ENCODE measurements around the gene S100A2. TPM values are rescaled to one million over a fixed set of nuclear protein-coding genes. Genes with fewer than 3 reads are reported as not detected.
A peak's percentile ranks its signal among the peaks of the same experiment; 100 is the strongest.

Gene S100A2
- total RNA-seq, 1 donor from 2014 or later = 0.51 TPM

DNA sequence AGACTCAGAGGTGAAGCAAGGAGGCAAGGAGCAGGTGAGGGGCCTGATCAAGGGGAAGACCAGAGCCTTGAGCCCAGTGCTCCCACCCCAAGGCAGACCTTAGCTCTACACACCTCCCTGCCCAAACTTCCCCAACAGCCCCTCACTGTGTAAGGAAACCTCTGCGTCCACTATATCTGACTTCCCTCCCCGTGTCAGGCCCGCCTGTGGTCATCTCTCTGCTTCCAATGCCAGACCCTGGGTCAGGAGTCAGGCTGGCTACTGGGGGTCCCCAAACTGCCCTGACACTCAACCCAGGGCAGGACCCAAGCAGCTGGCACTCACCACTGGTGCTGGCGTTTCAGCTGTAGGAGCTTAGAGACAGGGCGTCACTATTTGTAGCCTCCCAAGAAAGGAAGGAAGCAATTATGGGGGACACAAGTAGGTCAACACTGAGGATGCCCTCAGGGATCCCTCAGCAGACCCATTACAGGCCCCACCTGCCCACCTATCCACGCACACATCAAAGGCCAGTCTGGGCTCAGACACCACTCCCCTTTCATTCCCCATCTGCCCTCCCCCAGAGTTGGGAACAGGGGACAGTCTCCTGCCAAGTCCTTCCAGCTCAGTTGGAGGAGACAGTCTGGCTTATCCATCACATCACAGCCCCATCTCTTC, 15.8 kb downstream of the S100A2 start:
- H3K36me3 Mint-ChIP-seq = no peaks in the 10 kb centered on the region
- peak overlapping the region; percentile 37 for H3K27ac Mint-ChIP-seq
- no peak for DNase-seq (ENCODE audit: low spot score in 2 of 2, unreplicated experiment in 2 of 2)
- TF ChIP-seq CTCF (IDR thresholded peaks at IDR 0.05; ENCODE audit: unreplicated experiment) = no peak
- no peak overlapping the region for H3K4me3 Mint-ChIP-seq
- H3K9me3 Mint-ChIP-seq = no peaks in the 10 kb centered on the region
- H3K27me3 Mint-ChIP-seq (ENCODE audit: low read depth) = no peaks in the 10 kb centered on the region
- H3K4me1 Mint-ChIP-seq = peaks cover 70% of the 10 kb centered on the region

DNA sequence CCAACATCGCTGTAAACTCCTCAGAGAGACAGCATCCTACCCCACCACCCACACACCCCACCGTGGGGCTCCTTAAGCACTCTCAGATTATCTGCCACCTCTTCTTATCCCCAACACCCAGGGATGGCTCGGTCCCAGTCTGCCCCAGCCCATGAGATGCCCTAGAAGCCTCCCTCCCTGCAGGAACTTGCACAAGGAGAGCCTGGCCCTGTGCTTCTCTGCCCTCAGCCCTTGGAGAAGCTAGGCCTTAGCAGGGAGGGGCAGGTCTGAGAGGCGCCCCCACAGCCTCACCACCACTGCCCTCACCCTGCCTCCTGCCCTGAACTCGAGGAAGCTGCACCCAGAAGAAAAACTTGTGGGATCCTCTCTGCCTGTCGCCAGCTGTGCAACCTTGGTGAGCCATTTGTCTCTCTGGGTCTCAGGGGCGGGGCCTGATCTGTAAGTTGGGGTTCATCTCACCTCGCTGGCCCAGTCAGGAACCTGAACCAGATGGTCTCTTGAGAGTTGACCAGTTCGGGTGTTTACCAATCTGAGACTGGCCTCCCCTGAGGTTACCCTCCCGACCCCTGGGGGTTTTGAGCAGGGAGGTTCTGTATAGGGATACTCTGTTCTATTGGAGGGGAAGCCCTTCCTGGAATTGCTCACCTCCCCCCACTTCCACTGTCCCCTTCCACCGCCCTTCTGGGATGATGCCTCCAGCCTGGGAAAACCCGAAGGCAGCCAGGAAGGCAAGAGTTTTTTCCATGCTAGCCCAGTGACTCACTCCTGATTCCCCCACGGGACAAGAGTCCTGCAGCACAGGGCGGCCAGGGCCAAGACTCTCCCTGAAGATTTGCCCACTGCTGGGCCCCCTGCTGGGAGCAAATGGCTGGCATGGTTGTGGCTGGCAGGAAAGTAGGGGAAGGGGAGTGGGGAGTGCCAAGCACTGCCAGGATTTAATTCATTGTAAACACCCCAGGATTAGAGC, 16.6 kb downstream of the S100A2 start, which contains the start of gene S100A3:
Gene S100A3, minus strand, starts transcription at position 537 of the 967 bp plus-strand sequence. CDS start 773 bp downstream, outside the sequence.
- Mint-ChIP-seq H3K4me3 (no peak within 1 kb of the TSS), H3K27me3 (ENCODE audit: low read depth) (no peaks in the 10 kb centered on the region), H3K36me3 (no peaks in the 10 kb centered on the region), H3K27ac (peak within 1 kb of the TSS; percentile 66), H3K4me1 (peaks cover 74% of the 10 kb centered on the region), H3K9me3 (no peaks in the 10 kb centered on the region)
- TF ChIP-seq CTCF (IDR thresholded peaks at IDR 0.05; ENCODE audit: unreplicated experiment) = no peak
- no peak for DNase-seq (ENCODE audit: low spot score in 2 of 2, unreplicated experiment in 2 of 2)

- peaks cover 74% of the 10 kb centered on the region for H3K4me1 Mint-ChIP-seq
- no peak for TF ChIP-seq CTCF (IDR thresholded peaks at IDR 0.05; ENCODE audit: unreplicated experiment)
- H3K27me3 Mint-ChIP-seq (ENCODE audit: low read depth) = no peaks in the 10 kb centered on the region
- H3K9me3 Mint-ChIP-seq = no peaks in the 10 kb centered on the region
- H3K4me3 Mint-ChIP-seq = no peak overlapping the region
- H3K27ac Mint-ChIP-seq = no peak overlapping the region
- DNase-seq (ENCODE audit: low spot score in 2 of 2, unreplicated experiment in 2 of 2) = no peak
- no peaks in the 10 kb centered on the region for H3K36me3 Mint-ChIP-seq
Observed at GRCh38 chr1:153547560-153548551, 17.8 kb downstream of the S100A2 start.

DNA sequence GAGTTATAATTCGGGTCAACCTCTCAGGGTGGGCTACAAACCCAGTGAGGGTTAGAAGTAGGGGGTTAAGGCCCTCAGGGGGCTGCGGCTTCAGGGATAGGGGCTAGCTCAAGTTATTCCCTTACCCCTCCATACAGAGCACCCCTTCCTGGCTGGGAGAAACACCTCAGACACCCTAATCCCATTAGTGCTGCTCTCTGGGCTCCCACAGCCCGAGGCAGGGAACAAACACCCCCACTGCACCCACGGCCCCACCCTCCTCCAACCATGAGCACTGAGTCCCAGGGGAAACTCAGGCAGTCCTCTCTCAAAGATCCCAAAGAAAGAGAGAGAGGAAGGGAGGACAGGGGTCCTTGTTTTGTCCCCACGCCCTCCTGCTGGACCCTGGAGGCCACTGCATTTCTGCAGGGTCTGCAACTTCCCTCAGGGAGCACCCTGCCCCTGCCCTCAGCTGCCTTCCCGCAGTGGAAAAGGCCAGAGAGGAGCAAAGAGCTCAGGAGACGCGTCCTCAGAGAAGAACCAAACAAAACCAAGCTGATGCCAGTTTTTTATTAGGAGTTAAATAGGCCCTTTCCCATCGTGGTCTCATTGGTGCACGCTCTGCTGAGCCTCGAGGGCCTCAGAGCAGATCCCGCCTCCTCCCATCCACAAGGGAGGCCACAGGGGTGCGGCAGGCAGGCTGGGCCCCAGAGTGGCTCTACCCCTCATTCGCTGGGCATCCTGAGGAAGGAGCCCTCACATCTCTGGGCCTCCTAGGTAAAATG, 18.7 kb downstream of the S100A2 start:
- Mint-ChIP-seq H3K4me3 (no peak overlapping the region), H3K4me1 (peaks cover 81% of the 10 kb centered on the region), H3K36me3 (no peaks in the 10 kb centered on the region), H3K27me3 (ENCODE audit: low read depth) (no peaks in the 10 kb centered on the region), H3K9me3 (no peaks in the 10 kb centered on the region), H3K27ac (peak overlapping the region; percentile 99)
- no peak for DNase-seq (ENCODE audit: low spot score in 2 of 2, unreplicated experiment in 2 of 2)
- TF ChIP-seq CTCF (IDR thresholded peaks at IDR 0.05; ENCODE audit: unreplicated experiment) = no peak
